NCI-H128 (cell line): ENCODE data around the gene USH2A.
A peak's percentile ranks its signal among the peaks of the same experiment; 100 is the strongest.

Experiments
- DNase-seq: peaks from one replicate; lab custom pipeline; 2025; ENCODE audit not compliant: unreplicated experiment; lab: John Stamatoyannopoulos, UW

The USH2A gene

GRCh38 chr1:215963621-215964020 is 459.6 kb downstream of the USH2A start:
- no peak for DNase-seq

- no peak for DNase-seq
Measured at GRCh38 chr1:215963040-215963439, 460.2 kb downstream of the USH2A start.

GRCh38 chr1:215958841-215959240 is 464.4 kb downstream of the USH2A start:
- no peak for DNase-seq

- no peak for DNase-seq
Measured at GRCh38 chr1:215957663-215958062, 465.6 kb downstream of the USH2A start.

- no peak for DNase-seq
Measured at GRCh38 chr1:215932558-215932957, 490.7 kb downstream of the USH2A start.

GRCh38 chr1:215926670-215927069 is 496.6 kb downstream of the USH2A start:
- DNase-seq = no peak

GRCh38 chr1:215923129-215923824 is 500.0 kb downstream of the USH2A start:
- no peak for DNase-seq

GRCh38 chr1:215911406-215911968 is 511.8 kb downstream of the USH2A start:
- no peak for DNase-seq

GRCh38 chr1:215905493-215906115 is 517.6 kb downstream of the USH2A start:
- no peak for DNase-seq

GRCh38 chr1:215900684-215901083 is 522.6 kb downstream of the USH2A start:
- DNase-seq = no peak

- peak; percentile 21 for DNase-seq
Measured at GRCh38 chr1:215899901-215900300, 523.3 kb downstream of the USH2A start.

GRCh38 chr1:215895893-215896292 is 527.4 kb downstream of the USH2A start:
- no peak for DNase-seq

- no peak for DNase-seq
Measured at GRCh38 chr1:215895276-215895675, 528.0 kb downstream of the USH2A start.

- no peak for DNase-seq
Measured at GRCh38 chr1:215894617-215895016, 528.6 kb downstream of the USH2A start.

- no peak for DNase-seq
Measured at GRCh38 chr1:215891266-215892057, 531.8 kb downstream of the USH2A start.

- no peak for DNase-seq
Measured at GRCh38 chr1:215890438-215890837, 532.8 kb downstream of the USH2A start.

- DNase-seq = no peak
Measured at GRCh38 chr1:215889871-215890270, 533.4 kb downstream of the USH2A start.

GRCh38 chr1:215888159-215888558 is 535.1 kb downstream of the USH2A start:
- no peak for DNase-seq

- peak; percentile 34 for DNase-seq
Measured at GRCh38 chr1:215887627-215888026, 535.6 kb downstream of the USH2A start.

- DNase-seq = no peak
Measured at GRCh38 chr1:215883004-215883403, 540.2 kb downstream of the USH2A start.

- DNase-seq = no peak
Measured at GRCh38 chr1:215878843-215879242, 544.4 kb downstream of the USH2A start.

GRCh38 chr1:215878128-215878527 is 545.1 kb downstream of the USH2A start:
- no peak for DNase-seq
